Panc1 (cell line): Measurements from ENCODE around the gene OBP2A. TPM values are rescaled to one million over a fixed set of nuclear protein-coding genes. Genes with fewer than 3 reads are reported as not detected.

Source experiments
- ATAC-seq: fragments of 200-7000 bp; cut with Tn5 transposase; 2 replicates; pipeline ENCODE4 v1.9.1; 2020; ENCODE audit warnings: mild to moderate bottlenecking, moderate library complexity
- BruUV-seq: library from RNA; stranded (reverse); fragments of 400-500 nt; replicated peaks from 2 replicates; lab custom pipeline; 2021; lab: Mats Ljungman, UMichigan
- CTCF ChIA-PET: fragments of 300-600 bp; sonication (Branson Sonifier 250); formaldehyde crosslinking; loops from one replicate; lab custom pipeline; 2022; ENCODE audit warnings: antibody characterized with exemption; lab: Charles Lee
- POLR2A ChIA-PET: fragments of 300-600 bp; sonication (Branson Sonifier 250); formaldehyde crosslinking; loops from one replicate; lab custom pipeline; 2022; ENCODE audit warnings: antibody characterized with exemption; lab: Charles Lee
- DNase-seq: peaks from one replicate; pipeline ENCODE4 v3.0.0-alpha.2; 2010; ENCODE audit warnings: low read depth, low spot score
- H3K27ac ChIP-seq: 2 replicates; pipeline ENCODE4 v1.5.1; 2011; ENCODE audit warnings: mild to moderate bottlenecking, low read length, inconsistent platforms
- H3K27me3 ChIP-seq: fragments of 200-500 bp; sonication (Bioruptor generic); 2 replicates; pipeline ENCODE4 v1.6.0; 2014; ENCODE audit warnings: low read length, inconsistent platforms; ENCODE audit not compliant: control insufficient read depth, insufficient read depth
- H3K36me3 ChIP-seq: fragments of 200-500 bp; sonication (Bioruptor generic); 2 replicates; pipeline ENCODE4 v1.5.1; 2014; ENCODE audit warnings: inconsistent platforms, mild to moderate bottlenecking, low read length, moderate library complexity; ENCODE audit not compliant: control insufficient read depth, insufficient read depth
- H3K4me1 ChIP-seq: 2 replicates; pipeline ENCODE4 v1.5.1; 2011; ENCODE audit warnings: inconsistent platforms, mild to moderate bottlenecking, low read length, moderate library complexity; ENCODE audit not compliant: control insufficient read depth, insufficient read depth
- H3K4me3 ChIP-seq, 2 experiments: 2 replicates each; pipeline ENCODE4 v1.5.1; 2011 to 2012; ENCODE audit warnings: low read depth in 2 of 2, low read length in 2 of 2, mild to moderate bottlenecking in 2 of 2, inconsistent platforms in 1 of 2, moderate library complexity in 1 of 2
- H3K9me3 ChIP-seq: fragments of 200-500 bp; sonication (Bioruptor generic); 2 replicates; pipeline ENCODE4 v1.5.1; 2014; ENCODE audit warnings: low read depth, mild to moderate bottlenecking, inconsistent platforms, low read length, moderate library complexity; ENCODE audit not compliant: control insufficient read depth, insufficient read depth
- CTCF ChIP-seq: fragments of 450-650 bp; IDR thresholded peaks from 2 replicates; pipeline ENCODE4 v1.5.1; 2017; ENCODE audit warnings: mild to moderate bottlenecking
- POLR2AphosphoS5 ChIP-seq: IDR thresholded peaks from 2 replicates; pipeline ENCODE4 v1.6.1; 2012; ENCODE audit warnings: mild to moderate bottlenecking, low read depth, low read length, moderate library complexity
- SIN3A ChIP-seq: IDR thresholded peaks from 2 replicates; pipeline ENCODE4 v1.6.1; 2012; ENCODE audit warnings: low read depth, mild to moderate bottlenecking, low read length, moderate library complexity, borderline replicate concordance; ENCODE audit not compliant: insufficient read depth
- TCF7L2 ChIP-seq: IDR thresholded peaks from 2 replicates; pipeline ENCODE4 v1.6.1; 2011; ENCODE audit warnings: mild to moderate bottlenecking, low read depth, low read length, inconsistent platforms
- in situ Hi-C: cut with HindIII; loops from 2 replicates; pipeline ENCODE4 v1.10.0; 2016; ENCODE audit warnings: low sequenced_read_pairs, low pct_unique_long_range_greater_than_20kb
- intact Hi-C: fragments of 100-400 bp; cut with micrococcal nuclease; formaldehyde crosslinking; loops from one replicate; pipeline ENCODE4 v1.10.0; 2022; ENCODE audit not compliant: unreplicated experiment
- total RNA-seq: library from RNA; stranded (reverse); gene quantifications from one replicate; pipeline ENCODE4 v1.2.1, GENCODE V29; 2021; ENCODE audit not compliant: unreplicated experiment
- TF ChIP-seq, protein P1 (sequence below), 2 experiments: IDR thresholded peaks; 2 replicates each; pipeline ENCODE4 v1.6.1; 2011 to 2012; ENCODE audit warnings: low read depth in 2 of 2, control low read depth in 1 of 2, low read length in 1 of 2, mild to moderate bottlenecking in 1 of 2, moderate library complexity in 1 of 2; ENCODE audit not compliant: insufficient read depth in 1 of 2

The OBP2A gene
- total RNA-seq, 1 experiment from 2014 or later = not detected

DNA sequence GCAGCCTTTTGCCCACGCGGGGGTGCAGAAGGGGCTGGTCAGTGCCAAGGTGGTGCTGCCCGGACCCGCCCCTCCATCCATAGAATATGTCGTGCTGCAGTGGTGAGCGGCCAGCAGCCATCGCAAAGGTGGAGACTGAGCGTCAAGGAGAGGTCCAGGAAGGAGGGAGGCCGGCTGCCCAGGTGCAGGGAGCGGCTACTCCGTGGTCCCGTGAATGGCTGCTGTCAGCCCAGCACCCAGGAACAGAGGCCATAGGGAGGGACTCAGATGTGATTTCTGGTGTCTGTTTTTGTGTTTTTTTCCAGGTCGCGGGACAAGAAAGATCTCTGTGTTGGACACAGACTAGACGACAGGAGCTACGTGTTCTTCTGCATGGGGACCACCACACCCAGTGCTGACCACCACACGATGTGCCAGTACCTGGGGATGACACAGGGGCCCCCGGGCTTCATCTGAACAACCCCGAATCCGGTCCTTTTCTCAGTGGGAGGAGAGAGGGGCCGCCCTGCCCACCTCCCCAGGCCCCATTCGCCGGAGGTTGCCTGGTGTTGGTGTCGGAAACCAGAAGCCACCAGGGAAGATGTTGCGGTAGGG, 44.7 kb downstream of the OBP2A start:
- ChIA-PET POLR2A (no interaction called here), CTCF (no interaction called here)
- Histone ChIP-seq H3K9me3 (no peaks in the 10 kb centered on the region), H3K27me3 (0 out of 2 replicates have a peak, but pooled peaks cover 2% of the 10 kb centered on the region), H3K27ac (no peak overlapping the region), H3K4me1 (no peaks in the 10 kb centered on the region), H3K36me3 (no peaks in the 10 kb centered on the region), H3K4me3 (no peak overlapping the region)
- no peak for ATAC-seq
- in situ Hi-C loops (no loop called here), intact Hi-C loops (no loop called here)
- TF ChIP-seq POLR2AphosphoS5 (no peak), CTCF (no peak)
- no TSS peak for BruUV-seq
- DNase-seq = no peak

- intact Hi-C loops (no loop called here), in situ Hi-C loops (no loop called here)
- BruUV-seq = no TSS peak
- H3K4me3 ChIP-seq = no peak overlapping the region
- no peaks in the 10 kb centered on the region for H3K4me1 ChIP-seq
- TF ChIP-seq POLR2AphosphoS5 (no peak), SIN3A (no peak), TCF7L2 (no peak), CTCF (no peak)
- TF ChIP-seq, protein P1, sequence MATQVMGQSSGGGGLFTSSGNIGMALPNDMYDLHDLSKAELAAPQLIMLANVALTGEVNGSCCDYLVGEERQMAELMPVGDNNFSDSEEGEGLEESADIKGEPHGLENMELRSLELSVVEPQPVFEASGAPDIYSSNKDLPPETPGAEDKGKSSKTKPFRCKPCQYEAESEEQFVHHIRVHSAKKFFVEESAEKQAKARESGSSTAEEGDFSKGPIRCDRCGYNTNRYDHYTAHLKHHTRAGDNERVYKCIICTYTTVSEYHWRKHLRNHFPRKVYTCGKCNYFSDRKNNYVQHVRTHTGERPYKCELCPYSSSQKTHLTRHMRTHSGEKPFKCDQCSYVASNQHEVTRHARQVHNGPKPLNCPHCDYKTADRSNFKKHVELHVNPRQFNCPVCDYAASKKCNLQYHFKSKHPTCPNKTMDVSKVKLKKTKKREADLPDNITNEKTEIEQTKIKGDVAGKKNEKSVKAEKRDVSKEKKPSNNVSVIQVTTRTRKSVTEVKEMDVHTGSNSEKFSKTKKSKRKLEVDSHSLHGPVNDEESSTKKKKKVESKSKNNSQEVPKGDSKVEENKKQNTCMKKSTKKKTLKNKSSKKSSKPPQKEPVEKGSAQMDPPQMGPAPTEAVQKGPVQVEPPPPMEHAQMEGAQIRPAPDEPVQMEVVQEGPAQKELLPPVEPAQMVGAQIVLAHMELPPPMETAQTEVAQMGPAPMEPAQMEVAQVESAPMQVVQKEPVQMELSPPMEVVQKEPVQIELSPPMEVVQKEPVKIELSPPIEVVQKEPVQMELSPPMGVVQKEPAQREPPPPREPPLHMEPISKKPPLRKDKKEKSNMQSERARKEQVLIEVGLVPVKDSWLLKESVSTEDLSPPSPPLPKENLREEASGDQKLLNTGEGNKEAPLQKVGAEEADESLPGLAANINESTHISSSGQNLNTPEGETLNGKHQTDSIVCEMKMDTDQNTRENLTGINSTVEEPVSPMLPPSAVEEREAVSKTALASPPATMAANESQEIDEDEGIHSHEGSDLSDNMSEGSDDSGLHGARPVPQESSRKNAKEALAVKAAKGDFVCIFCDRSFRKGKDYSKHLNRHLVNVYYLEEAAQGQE (IDR thresholded peaks at IDR 0.05; ENCODE audit: insufficient read depth in 1 of 2, low read depth in 2 of 2, low read length in 1 of 2) = no peak
- H3K36me3 ChIP-seq = no peaks in the 10 kb centered on the region
- H3K9me3 ChIP-seq = no peaks in the 10 kb centered on the region
- ChIA-PET POLR2A (interaction anchor here (0.6 kb wide), 1 partner anchor 116 kb away, joined by 9 read pairs; no protein-coding TSS in a partner anchor), CTCF (no interaction called here)
- no peak overlapping the region for H3K27ac ChIP-seq
- no peak for DNase-seq
- ATAC-seq = no peak
- H3K27me3 ChIP-seq = 0 out of 2 replicates have a peak, but pooled peaks cover 2% of the 10 kb centered on the region
Measured at GRCh38 chr9:135591506-135592330, 45.8 kb downstream of the OBP2A start.
